Activated CD4-positive, alpha-beta T cell treated with anti-CD3 and anti-CD28 coated beads, Interleukin-2, amount 50 U/mL, for 4 hours (primary cell): Measurements from ENCODE around the gene WNT7B.

Experiments
- DNase-seq, 2 experiments: peaks; one replicate each; pipeline ENCODE4 v3.0.0-alpha.2; 2020

Gene WNT7B

DNA sequence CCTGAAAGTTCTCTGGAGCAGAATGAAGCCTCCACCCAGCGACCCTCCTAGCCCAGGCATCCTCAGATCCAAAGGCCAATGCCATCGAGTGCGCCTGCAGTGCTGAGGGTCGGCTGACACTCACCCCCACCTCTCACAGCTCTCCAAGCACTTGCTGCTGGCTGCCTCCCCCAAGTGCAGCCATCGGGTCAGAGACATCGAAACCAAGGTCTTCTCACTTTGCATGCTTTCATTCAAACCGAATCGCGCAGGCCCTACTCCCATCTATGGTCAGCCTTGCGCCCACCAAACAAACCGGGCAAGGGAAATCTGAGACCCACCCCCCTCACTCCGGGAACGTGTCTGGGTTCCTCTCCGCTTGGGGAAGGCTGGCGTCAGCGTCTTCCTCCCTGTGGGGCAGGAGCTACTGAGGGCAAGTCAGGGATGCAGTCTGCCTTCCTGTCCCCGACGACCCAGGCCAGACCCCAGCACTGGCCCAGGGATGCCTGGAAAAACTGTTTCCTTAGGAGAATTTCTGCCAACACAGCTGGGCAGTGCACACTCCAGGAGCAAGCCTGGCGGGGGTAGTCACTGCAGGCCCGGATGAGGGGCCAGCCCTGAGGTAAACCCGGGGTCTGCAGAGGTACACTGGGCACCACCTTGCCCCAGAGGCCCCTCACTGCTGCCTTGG, 7.0 kb downstream of the WNT7B start:
- DNase-seq = no peak

GRCh38 chr22:45969414-45969799, 7.6 kb downstream of the WNT7B start:
- DNase-seq = no peak

DNA sequence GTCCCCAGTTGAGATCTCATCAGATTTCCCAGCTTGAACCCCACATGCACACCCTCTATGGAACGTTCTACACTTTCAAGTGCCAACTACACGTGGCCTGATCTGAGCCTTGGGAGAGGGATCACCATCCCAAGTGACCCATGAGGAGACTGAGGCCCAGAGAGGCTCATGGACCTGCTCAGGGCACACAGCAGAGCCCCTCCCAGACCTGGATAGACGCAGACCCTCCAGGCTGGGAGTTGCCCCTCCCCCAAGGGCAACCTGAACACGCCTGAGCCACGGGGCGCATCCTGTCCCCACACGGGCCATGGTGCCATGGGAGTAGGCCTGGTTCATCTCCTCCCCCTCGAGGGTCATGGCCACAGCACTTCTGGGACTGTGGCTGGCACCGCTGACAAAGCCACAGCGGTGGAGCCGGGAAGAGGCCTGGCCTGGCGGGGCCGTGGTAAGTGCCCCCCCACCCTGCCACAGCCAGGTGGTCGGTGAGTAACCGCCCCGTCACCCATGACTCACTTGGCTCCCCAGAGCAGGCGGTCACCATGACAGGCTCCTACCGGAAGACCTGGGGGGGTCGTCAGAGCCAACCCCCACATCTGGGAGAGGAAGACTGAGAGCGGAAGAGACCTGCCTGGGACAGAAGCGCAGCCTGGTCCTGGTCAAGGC, 8.1 kb downstream of the WNT7B start:
- no peak for DNase-seq

DNA sequence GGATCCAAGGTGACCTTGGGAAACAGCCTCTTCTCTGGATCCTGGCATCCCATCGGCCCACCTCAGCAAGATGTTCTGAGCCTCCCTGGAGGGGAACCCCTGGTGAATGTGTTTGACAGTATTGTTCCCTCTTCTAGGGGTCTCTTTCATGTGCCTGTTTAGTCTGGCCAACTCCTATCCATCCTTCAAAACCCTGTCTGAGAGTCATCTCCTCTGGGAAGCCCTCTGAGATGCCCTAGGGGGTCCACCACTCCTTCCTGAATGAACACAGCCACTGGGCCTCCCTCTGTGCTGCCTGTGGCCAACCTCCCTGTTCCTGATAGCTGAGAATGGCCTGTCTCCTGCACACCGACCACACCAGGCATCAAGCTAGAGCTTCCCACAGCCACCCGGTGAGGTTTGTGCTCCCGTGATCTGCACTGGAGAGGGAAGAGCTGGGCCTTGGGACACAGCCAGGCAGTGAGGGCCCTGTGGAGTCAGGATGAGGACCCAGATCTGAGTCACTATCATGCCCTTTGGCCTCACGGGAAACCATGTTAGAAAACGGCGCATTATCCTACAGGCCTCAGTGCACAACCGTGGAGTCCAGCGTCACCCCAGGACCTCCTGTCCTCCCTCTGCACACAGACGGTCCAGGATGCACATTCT, 8.8 kb downstream of the WNT7B start:
- no peak for DNase-seq

DNA sequence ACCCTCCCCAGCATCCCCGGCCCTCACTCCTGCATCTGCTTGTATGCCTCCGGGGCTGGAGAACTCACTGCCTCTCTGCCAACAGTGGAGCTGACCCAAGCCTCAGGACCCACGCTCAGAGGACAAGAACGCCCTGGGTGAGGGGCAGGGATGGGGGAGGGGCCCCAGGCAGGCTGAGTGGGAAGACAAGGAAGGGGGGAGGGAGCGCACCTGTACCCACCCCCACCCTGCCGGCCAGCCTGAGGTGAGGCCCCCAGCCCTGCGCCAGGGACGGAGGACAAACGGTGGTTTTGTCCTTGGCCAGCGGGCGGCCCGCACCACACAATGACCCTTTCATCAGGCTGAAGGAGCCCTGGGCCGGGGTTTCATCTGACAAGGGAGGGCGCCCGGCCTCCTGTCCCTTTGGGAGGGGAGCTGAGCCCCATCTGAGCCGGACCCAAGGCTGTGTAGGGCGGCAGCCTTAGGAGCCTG, 10.0 kb downstream of the WNT7B start:
- no peak for DNase-seq

DNA sequence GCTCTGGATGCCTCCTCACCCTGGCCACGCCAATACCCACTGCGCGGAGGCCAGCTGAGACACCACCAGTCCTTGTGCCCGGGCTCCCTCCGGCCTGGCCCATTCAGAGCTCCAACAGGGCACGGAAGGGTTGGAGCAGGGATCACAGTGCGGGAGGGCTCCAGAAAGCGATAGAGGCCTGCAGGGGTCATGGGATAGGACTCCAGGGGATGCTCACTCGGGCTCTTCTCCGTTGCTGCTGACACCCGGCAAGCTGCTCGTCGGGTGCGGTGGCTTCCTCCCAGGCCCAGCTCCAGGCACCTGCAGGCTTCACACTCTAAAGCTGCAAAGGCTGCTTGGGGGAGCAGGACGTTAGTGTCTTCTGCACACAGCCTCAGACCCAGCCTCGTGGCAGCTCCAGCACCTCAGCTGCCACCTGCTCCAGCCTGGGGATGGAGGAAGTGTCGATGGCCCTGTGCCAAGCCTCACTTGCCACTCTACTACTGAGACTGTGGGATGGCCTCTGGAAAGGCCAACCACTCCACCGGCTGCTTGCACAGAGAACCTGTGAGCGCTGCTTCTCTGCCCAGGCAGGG, 10.6 kb downstream of the WNT7B start:
- no peak for DNase-seq

GRCh38 chr22:45965563-45965962, 11.4 kb downstream of the WNT7B start:
- DNase-seq = no peak

DNA sequence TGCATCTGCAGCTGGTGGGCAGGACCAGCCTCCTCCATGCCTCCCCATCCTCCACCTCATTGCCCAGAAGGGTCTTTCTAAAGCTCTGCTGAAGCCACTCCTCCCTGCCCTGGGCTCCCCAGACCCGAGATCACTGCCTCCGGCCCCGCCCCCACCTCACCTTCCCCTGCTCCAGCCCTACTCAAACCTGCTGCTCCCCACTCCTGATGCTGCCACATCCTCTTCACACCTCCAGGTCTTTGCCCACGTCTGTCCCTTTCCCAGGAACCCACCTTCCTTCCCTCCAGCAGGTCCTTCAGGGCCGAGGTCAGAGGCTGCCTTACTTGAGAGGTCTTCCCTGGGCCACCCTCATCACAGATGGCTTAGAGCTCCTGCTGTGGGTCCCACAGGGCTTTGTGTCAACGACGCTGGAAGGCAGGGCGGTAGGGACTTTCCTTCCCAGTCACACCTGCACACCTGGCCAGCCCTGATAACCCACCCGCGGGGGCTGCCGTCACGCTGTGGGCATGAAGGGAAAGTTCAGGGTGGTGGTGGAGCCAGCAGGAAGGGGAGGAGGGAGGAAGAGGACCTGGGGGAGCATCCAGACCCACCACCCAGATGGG, 11.9 kb downstream of the WNT7B start:
- no peak for DNase-seq

DNA sequence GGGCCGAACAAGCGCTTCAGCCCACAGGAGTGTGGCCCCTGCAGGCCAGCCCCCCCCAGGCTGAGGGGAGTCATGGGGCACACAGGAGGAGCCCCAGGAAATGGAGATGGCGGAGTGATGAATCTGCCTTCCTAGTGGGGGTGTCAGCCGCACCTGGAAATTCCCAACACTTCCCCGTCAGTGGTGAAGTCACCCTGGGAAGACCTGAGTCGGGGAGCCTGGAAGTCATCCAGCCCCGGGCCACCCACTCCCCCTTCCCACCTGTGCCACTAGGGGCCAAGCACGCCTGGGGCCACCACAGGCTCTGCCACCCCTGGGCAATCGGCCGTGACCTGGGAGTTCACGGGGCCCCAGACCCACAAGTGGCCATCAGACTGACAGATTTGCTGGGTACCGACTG, 12.6 kb downstream of the WNT7B start:
- DNase-seq = no peak

- DNase-seq = no peak
These were observed 13.1 kb downstream of the WNT7B start for GRCh38 chr22:45963821-45964220.

DNA sequence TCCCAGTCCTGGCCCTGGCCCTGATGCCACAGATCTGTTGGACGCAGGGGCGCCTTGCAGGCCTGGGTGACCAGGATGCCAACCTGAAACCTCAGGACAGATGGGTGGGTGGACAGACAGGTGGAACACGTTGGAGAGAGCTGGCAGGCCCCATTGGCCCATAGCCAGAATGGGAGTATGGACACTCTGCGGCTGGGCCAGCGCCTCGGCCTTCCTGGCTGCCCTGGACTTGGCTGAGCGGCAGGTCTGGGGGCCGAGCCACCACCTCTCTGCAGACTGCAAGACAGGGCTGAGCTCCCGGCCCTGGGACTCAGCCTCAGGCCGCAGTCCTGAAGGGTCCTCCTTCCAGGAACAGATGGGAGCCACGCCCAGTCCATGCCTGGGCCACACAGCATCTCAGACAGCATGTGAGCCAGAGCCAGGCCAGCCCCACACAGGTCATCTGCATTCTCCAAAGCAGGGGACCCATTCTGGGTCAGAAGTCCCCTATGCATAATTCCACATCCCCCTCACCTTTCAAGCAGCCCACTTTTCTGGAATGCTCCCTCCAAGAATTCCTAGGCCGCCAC, 14.1 kb downstream of the WNT7B start:
- DNase-seq = no peak

DNA sequence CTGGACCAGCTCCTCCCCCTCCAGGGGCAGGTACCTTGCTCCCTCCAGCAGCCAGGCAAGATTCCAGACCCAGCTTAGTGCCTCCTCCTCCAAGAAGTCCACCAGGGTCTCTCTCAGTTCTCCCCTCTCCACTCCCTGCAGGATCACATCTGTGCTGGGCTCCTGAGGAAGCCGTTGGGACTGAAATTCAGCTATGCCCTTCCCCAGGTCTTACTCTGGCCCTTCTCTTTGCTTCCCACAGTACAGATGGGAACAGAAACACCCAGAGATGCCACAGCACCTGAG, 14.6 kb downstream of the WNT7B start:
- no peak for DNase-seq

- no peak for DNase-seq
These were observed 15.1 kb downstream of the WNT7B start for GRCh38 chr22:45961679-45962433.

- no peak for DNase-seq
These were observed 16.2 kb downstream of the WNT7B start for GRCh38 chr22:45960477-45961386.

- no peak for DNase-seq
These were observed 17.1 kb downstream of the WNT7B start for GRCh38 chr22:45959719-45960476.

DNA sequence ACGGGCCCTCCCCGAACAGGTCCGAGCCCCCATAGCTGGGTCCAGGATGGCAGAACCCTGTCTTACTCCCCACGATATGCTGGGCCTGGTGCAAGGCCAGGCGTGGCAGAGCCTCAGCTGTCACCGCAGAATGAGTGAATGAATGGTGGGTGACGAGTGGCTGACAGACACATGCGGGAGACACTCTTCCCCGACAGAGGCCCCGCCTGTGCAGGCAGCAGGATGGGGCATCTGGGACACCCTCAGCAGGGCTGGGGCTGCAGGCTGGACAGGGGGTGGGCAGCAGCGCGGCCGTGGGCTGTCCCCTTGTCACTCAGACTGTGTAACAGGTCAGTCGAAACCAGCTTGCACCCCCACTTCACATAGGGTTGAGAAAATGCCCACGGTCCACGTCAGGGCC, 18.0 kb downstream of the WNT7B start:
- DNase-seq = no peak

- DNase-seq = no peak
These were observed 19.1 kb downstream of the WNT7B start for GRCh38 chr22:45957826-45958225.

GRCh38 chr22:45953178-45953577, 23.8 kb downstream of the WNT7B start:
- no peak for DNase-seq

DNA sequence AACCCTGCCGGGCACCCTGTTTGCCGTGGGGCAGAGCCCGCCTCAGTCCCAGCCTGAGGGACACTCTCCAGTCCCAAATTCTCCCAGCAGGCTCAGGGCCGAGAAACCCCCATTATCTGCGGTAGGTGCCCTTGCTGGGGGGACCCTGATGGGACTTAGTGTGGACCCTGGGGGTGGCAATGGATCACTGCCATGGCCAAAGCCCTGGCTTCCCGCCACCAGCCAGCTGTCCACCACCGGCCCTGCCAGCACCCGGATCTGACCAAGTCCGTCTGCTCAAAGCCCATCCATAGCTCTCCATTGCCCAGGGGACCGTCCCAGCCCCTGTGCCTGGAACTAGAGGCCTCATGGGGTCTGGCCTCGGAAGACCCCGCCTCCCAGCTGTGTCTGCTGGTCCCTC, 24.4 kb downstream of the WNT7B start:
- no peak for DNase-seq

GRCh38 chr22:45952151-45952550, 24.8 kb downstream of the WNT7B start:
- DNase-seq = no peak

DNA sequence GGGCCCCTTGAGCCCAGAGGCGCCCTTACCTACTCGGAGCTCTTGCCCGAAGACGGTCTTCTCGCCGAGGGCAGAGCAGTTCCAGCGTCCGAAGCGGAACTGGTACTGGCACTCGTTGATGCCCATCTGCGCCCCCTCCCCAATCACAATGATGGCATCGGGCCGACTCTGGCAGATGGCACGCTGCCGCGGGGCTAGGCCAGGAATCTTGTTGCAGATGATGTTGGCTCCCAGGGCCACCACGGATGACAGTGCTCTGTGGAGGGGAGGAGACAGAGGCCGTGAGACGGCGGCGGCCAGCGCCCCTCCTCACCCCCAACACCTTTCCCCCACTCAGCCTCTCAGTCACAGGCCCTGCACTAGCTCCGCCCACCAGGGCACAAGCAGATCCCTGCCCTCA, 27.1 kb downstream of the WNT7B start:
- no peak for DNase-seq
